Kidney (tissue), 14 donors: ENCODE measurements around the gene LARGE1. TPM values are rescaled to one million over a fixed set of nuclear protein-coding genes. Genes with fewer than 3 reads are reported as not detected.

Source experiments
- DNase-seq, 5 donors: peaks; one replicate each; pipeline ENCODE4 v3.0.0-alpha.2; 2013 to 2020
- FAIRE-seq: peaks from 2 replicates; lab custom pipeline; 2012; peaks lifted over from hg19 to GRCh38; lab: Jason Lieb, UNC
- H3K27ac ChIP-seq, 2 donors: one replicate each; pipeline ENCODE4 v1.7.0; 2013; ENCODE audit warnings: low read depth in 2 of 2, low read length in 2 of 2, inconsistent platforms in 1 of 2
- H3K27me3 ChIP-seq: one replicate; pipeline ENCODE4 v1.7.1; 2013; ENCODE audit warnings: low read length, inconsistent platforms; ENCODE audit not compliant: control insufficient read depth, insufficient read depth
- H3K36me3 ChIP-seq, 3 donors: one replicate each; pipeline versions ENCODE4 v1.7.0 to v1.7.1; 2013; ENCODE audit warnings: low read length in 3 of 3, control low read depth in 1 of 3, inconsistent platforms in 1 of 3; ENCODE audit not compliant: insufficient read depth in 3 of 3, control insufficient read depth in 2 of 3
- H3K4me1 ChIP-seq, 3 donors: one replicate each; pipeline versions ENCODE4 v1.7.0 to v1.7.1; 2013; ENCODE audit warnings: low read length in 3 of 3, inconsistent platforms in 1 of 3, low read depth in 1 of 3; ENCODE audit not compliant: control insufficient read depth in 2 of 3, insufficient read depth in 2 of 3
- H3K4me3 ChIP-seq, 3 donors: one replicate each; pipeline versions ENCODE4 v1.7.0 to v1.8.1; 2013; ENCODE audit warnings: low read length in 3 of 3, control low read depth in 1 of 3, inconsistent platforms in 1 of 3
- H3K9ac ChIP-seq, 3 donors: one replicate each; pipeline versions ENCODE4 v1.7.0 to v1.7.1; 2013; ENCODE audit warnings: low read length in 3 of 3, control low read depth in 1 of 3, inconsistent platforms in 1 of 3
- H3K9me3 ChIP-seq, 3 donors: one replicate each; pipeline versions ENCODE4 v1.7.0 to v1.7.1; 2013; ENCODE audit warnings: low read length in 3 of 3, control low read depth in 1 of 3, inconsistent platforms in 1 of 3; ENCODE audit not compliant: control insufficient read depth in 2 of 3, insufficient read depth in 1 of 3
- intact Hi-C: fragments of 100-400 bp; cut with DNase I; formaldehyde crosslinking; loops from one replicate; pipeline ENCODE4 v1.11.1; 2022
- polyA plus RNA-seq: library from polyadenylated mRNA; stranded (reverse); fragments of 350-450 nt; fragmentation: Illumina TruSeq; extraction: RNeasy Lipid Tissue Mini Kit (QIAGEN cat#74804); gene quantifications from one replicate; pipeline ENCODE4 v1.2.3, GENCODE V29; 2014; ENCODE audit warnings: low read depth, low replicate concordance; ENCODE audit not compliant: insufficient read depth
- total RNA-seq: library from RNA; stranded (reverse); fragmentation: NEBNext Ultra II Directional; extraction: Animal tissue kit (Norgen Biotek cat#: 25700); gene quantifications from one replicate; pipeline ENCODE4 v1.2.1, GENCODE V29; 2021
- TF ChIP-seq, protein P1 (sequence below): IDR thresholded peaks from 3 replicates; pipeline ENCODE4 v1.5.1; 2012; ENCODE audit warnings: mild to moderate bottlenecking, moderate library complexity, borderline replicate concordance; ENCODE audit not compliant: insufficient read depth; ENCODE audit errors: extremely low read depth
- donor health status: control.
- donor health status: control.
- donor health status: control.
- donor health status: control.
- donor health status: control.
- donor health status: DM: yes; HTN: yes; CAD: no.
- donor health status: Normal renal cell carcinoma (clear cell type).

Gene LARGE1
- total and polyA plus RNA-seq, 2 donors from 2014 or later, result 5.0 to 22.9 TPM

- intact Hi-C loops, result no loop called here
- no peaks in the 10 kb centered on the region for H3K9me3 ChIP-seq
- H3K36me3 ChIP-seq, result no peaks in the 10 kb centered on the region
- no peak overlapping the region for H3K27ac ChIP-seq
- DNase-seq, result no peak
- no peak overlapping the region for H3K4me3 ChIP-seq
- TF ChIP-seq, protein P1, sequence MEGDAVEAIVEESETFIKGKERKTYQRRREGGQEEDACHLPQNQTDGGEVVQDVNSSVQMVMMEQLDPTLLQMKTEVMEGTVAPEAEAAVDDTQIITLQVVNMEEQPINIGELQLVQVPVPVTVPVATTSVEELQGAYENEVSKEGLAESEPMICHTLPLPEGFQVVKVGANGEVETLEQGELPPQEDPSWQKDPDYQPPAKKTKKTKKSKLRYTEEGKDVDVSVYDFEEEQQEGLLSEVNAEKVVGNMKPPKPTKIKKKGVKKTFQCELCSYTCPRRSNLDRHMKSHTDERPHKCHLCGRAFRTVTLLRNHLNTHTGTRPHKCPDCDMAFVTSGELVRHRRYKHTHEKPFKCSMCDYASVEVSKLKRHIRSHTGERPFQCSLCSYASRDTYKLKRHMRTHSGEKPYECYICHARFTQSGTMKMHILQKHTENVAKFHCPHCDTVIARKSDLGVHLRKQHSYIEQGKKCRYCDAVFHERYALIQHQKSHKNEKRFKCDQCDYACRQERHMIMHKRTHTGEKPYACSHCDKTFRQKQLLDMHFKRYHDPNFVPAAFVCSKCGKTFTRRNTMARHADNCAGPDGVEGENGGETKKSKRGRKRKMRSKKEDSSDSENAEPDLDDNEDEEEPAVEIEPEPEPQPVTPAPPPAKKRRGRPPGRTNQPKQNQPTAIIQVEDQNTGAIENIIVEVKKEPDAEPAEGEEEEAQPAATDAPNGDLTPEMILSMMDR, result no peak
- H3K9ac ChIP-seq, result no peak overlapping the region
- H3K27me3 ChIP-seq, result no peaks in the 10 kb centered on the region
- FAIRE-seq, result no peak
- peaks cover 2 to 9% (median 4%) of the 10 kb centered on the region in 3 donors for H3K4me1 ChIP-seq
These were observed 69.0 kb downstream of the LARGE1 start for GRCh38 chr22:33851240-33851639.

DNA sequence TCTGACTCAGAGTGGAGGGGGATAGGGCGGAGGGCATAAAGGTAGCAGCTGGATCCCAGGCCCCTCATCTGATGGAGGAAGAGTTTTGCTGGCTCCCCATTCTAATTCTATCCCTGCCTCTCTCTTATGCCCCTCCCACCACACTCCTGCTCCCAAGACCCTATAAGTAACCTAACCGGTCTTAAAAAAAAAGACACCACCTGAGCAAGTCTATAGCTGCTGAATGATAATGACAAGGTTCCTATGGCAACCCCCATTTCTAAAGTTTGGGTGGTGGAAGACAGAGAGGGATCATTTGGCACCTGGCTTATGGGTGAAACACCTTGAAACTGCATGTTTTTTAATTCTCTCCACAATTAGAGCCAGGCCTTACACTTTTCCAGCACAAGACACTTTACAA, 69.6 kb downstream of the LARGE1 start:
- H3K36me3 ChIP-seq, result no peaks in the 10 kb centered on the region
- peaks cover 2 to 9% (median 4%) of the 10 kb centered on the region in 3 donors for H3K4me1 ChIP-seq
- no peak overlapping the region for H3K9ac ChIP-seq
- intact Hi-C loops, result no loop called here
- no peaks in the 10 kb centered on the region for H3K9me3 ChIP-seq
- no peak for FAIRE-seq
- TF ChIP-seq, protein P1, result no peak
- H3K4me3 ChIP-seq, result no peak overlapping the region
- DNase-seq, result no peak
- no peak overlapping the region for H3K27ac ChIP-seq
- no peaks in the 10 kb centered on the region for H3K27me3 ChIP-seq

DNA sequence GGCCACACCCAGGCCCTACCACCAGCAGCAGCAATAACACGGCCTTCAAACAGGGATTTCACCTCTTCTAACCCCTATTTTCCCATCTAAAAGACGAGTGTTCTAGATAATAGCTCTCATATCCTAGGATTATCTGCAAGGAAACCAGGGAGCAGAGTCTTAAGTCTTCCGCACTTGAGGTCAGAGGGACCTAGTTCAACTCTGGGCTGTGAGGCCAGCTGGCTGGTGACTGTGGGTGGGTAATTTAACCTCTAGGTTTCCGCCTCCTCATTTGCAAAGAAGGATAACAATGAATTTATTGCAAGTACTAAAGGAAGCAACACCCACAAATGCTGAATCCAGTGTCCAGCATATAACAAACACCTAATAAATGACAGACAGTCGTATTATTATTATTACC, 70.1 kb downstream of the LARGE1 start:
- H3K27ac ChIP-seq, result no peak overlapping the region
- H3K9me3 ChIP-seq, result no peaks in the 10 kb centered on the region
- intact Hi-C loops, result no loop called here
- H3K4me3 ChIP-seq, result no peak overlapping the region
- peaks cover 2 to 9% (median 4%) of the 10 kb centered on the region in 3 donors for H3K4me1 ChIP-seq
- H3K9ac ChIP-seq, result no peak overlapping the region
- TF ChIP-seq, protein P1, result no peak
- no peak for DNase-seq
- FAIRE-seq, result no peak
- H3K36me3 ChIP-seq, result no peaks in the 10 kb centered on the region
- H3K27me3 ChIP-seq, result no peaks in the 10 kb centered on the region

- DNase-seq (no peak), FAIRE-seq (no peak)
- intact Hi-C loops, result no loop called here
- no peak overlapping the region for H3K4me3 ChIP-seq
- no peak overlapping the region for H3K9ac ChIP-seq
- H3K27me3 ChIP-seq, result no peaks in the 10 kb centered on the region
- no peaks in the 10 kb centered on the region for H3K9me3 ChIP-seq
- no peak overlapping the region for H3K27ac ChIP-seq
- TF ChIP-seq, protein P1, result no peak
- no peaks in the 10 kb centered on the region for H3K36me3 ChIP-seq
- H3K4me1 ChIP-seq, result peaks cover 2 to 8% (median 3%) of the 10 kb centered on the region in 3 donors
These were observed 72.0 kb downstream of the LARGE1 start for GRCh38 chr22:33848251-33848650.
